ENCODE measurements around the gene SYNPO2.
"Not testable (repeated sequence)": the region's sequence is repeated elsewhere in the genome, so short reads cannot be mapped to it uniquely, and the experiment has no call there.

SYNPO2 gene

DNA sequence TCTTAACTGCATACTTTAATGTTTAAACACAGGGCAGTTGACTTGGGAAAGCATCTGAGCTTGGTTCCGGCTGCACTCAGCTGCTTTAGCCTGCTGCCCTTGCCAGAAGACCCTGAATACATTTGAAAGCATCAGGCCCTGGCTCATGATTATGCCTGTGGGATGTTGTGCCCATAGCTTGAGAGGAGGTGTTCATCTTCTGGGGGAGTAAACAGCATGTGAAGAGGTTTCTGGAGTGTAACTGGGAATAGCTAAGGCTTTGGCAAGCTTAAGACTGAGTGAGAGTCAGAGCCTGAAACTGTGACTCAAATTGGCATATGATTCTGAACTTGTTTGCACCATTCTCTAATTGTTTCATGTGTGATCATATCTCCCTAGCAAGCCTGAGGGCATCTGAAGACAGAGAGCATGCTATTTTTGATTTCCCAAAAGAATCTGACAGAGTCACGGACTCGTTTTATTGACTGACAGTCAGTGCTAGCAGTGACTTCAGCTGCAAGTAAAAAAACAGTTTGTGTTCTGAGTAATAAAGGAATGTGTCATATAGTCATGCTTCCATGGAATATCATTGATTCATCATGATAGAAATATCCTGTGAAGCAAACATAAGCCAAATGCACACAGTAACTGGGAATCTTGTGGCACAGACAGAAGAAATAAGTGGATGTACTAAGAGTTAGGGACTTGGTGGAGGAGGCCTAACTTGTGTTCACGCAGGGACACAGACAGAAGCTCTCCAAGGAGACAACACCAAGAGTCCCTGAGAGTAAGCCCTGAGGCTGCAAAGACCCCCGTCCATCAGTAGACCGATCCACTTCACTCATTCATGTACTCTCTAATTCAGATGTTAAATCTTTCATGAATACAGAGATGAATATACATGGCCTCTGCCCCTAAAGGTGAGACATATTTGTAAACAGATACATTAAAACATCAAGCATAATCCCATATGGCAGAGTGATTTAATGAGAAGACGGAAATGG lies 100.7 kb downstream of the SYNPO2 start:
- DNase-seq (ENCODE audit: low read depth, low spot score): no peak
- no peak overlapping the region for H3K4me3 ChIP-seq (ENCODE audit: low read length)

DNA sequence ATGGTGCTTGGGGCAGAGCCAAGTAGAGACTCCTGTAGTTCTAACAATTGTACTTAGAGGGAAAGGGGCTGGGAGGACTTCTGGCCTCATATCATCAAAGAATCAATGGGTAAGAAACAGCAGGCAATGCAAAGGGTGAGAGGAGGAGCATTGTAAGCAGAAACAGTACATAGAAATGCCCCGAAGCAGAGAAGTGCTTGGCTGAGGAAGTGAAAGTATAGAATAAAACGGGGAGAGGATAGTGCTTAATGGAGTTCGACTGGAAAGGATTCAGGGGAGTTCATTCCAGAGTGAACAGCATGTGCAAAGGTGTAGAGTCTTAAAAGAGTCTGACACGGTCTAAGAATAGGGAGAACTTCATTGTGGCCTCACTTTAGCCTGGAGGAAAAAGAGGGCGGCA lies 103.0 kb downstream of the SYNPO2 start:
- no peak overlapping the region for H3K4me3 ChIP-seq (ENCODE audit: low read length)
- DNase-seq (ENCODE audit: low read depth, low spot score): no peak

DNA sequence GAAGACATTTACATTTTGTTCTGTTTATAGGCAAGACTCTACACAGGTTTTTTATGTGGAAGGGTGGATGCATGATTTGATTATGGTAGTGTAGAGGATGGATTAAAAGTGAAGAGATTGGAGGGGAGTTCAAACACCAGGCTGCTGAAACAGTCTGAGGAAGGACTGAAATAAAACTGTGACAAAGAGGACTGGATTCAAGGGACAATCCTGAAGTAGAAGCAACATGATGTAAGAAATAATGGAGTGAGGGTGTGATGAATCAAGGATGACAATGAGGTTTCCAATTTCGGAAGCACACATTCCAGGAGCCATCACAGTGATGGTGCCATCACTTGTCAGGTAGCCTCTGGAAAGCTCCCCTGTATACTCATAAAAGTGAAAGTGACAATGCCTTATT lies 103.5 kb downstream of the SYNPO2 start:
- DNase-seq (ENCODE audit: low read depth, low spot score): no peak
- no peak overlapping the region for H3K4me3 ChIP-seq (ENCODE audit: low read length)

DNA sequence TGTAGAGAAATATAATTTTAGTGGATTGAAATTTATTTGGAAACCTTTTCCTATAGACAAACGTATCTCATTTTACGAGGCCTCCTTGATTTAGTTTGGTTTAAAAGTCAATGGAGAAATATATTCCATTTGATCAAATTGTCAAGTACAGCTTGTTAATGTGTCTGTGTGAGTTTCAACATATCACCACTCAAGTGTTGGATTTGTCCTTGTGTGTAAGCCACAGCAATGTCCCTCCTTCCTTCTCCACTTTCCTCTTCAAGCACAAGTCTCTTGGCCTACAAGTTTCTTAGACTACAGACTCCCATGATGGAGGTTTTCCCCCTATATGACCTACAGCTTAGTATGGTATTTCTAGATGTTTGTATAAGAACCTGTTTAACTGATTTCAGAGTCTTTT lies 104.7 kb downstream of the SYNPO2 start:
- no peak overlapping the region for H3K4me3 ChIP-seq (ENCODE audit: low read length)
- no peak for DNase-seq (ENCODE audit: low read depth, low spot score)

DNA sequence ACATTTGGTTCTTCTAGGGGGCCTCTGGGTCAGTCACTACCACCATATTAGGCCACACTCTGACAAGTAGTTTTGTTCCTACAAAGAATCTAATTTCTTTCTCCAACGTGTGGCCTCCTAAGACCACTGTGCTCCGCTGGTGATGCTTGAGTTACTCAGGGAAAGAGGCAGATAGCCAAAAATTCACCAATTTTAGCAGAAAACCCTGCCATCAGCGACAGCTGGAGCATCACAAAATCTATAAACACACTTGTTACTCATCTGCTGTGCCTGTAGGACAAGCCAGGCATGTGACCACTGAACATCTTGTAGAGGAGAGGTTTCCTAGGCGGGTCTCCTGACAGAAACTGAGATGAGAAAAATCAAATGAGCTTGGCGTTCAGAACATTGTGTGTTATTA lies 105.4 kb downstream of the SYNPO2 start:
- no peak overlapping the region for H3K4me3 ChIP-seq (ENCODE audit: low read length)
- DNase-seq (ENCODE audit: low read depth, low spot score): no peak

GRCh38 chr4:118995693-118996391 lies 107.2 kb downstream of the SYNPO2 start:
- DNase-seq (ENCODE audit: low read depth, low spot score): no peak
- no peak overlapping the region for H3K4me3 ChIP-seq (ENCODE audit: low read length)

DNA sequence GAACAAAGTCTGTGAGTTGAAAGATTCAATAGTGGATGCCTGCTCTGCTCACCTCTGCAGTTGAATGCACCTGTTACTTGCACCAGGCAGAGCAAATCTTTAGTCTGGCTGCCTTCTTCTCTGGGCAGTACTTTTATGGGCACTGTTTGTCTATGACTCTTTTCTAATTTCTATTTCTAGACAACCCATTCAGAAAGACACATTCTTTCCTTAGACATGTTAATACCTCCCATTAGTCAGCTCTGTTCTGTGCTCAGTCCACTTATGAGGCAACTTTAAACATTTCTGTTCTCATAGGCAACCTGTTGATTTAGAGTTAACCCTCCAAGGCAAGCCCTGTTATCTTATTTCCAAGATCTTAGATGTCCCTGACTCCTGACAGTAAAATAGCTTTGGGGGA lies 108.9 kb downstream of the SYNPO2 start:
- DNase-seq (ENCODE audit: low read depth, low spot score): no peak
- no peak overlapping the region for H3K4me3 ChIP-seq (ENCODE audit: low read length)

- no peak overlapping the region for H3K4me3 ChIP-seq (ENCODE audit: low read length)
- no peak for DNase-seq (ENCODE audit: low read depth, low spot score)
These were observed 111.3 kb downstream of the SYNPO2 start for GRCh38 chr4:118999919-119000318.

DNA sequence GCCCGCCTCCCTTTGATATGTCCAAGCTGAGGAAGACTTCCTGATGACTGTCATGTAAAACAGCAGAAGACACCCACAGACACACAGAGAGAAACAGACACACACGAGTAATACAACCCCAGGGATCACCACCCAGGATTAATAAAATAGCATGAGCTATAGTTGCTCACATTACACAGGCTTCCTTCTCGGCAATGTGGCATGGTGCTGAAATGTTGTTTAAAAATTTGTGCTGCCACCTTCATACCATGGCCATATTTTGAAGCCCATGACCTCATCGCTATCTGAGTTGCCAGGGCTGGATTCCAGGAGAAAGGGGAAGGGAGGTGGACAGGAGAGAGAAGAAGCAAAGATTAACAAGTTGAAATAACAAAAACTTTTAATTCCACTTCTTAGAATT lies 111.7 kb downstream of the SYNPO2 start:
- DNase-seq (ENCODE audit: low read depth, low spot score): no peak
- no peak overlapping the region for H3K4me3 ChIP-seq (ENCODE audit: low read length)

DNA sequence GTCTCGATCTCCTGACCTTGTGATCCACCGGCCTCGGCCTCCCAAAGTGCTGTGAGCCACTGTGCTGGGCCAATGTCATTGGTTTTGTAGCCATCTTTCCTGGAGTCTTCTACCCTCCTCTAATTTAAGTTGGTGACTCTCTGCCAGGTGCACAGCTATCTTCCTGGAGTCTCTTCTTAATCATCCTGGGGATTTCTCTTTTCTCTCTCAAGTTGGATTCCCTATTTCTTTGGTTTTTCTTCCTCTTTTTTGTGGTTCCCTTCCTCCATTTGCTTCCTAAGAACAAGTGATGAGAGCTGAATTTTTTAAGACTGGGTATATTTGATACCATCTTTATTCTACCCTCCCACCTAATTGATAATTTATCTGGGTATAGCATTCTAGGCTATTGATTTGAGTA lies 113.8 kb downstream of the SYNPO2 start:
- no peak for DNase-seq (ENCODE audit: low read depth, low spot score)

DNA sequence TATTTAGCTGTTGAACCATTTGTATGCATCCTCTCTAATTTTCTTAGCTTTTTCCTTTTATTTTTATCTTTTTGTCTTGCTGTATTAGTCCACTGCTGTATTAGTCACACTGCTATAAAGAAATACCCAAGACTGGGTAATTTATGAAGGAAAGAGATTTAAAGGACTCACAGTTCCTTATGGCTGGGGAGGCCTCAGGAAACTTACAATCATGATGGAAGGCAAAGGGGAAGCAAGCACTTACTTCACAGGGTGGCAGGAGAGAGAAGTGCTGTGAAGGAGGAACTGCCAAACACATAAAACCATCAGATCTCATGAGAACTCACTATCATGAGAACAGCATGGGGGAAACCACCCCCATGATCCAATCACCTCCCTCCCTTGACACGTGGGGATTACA lies 114.3 kb downstream of the SYNPO2 start:
- H3K4me3 ChIP-seq (ENCODE audit: low read length); DNase-seq (ENCODE audit: low read depth, low spot score): not testable (repeated sequence)

More for the DNA sequence above, 113.8 kb downstream of the SYNPO2 start:
- no peak overlapping the region for H3K4me3 ChIP-seq (ENCODE audit: low read length)

- H3K4me3 ChIP-seq (ENCODE audit: low read length): no peak overlapping the region
- DNase-seq (ENCODE audit: low read depth, low spot score): no peak
These were observed 117.3 kb downstream of the SYNPO2 start for GRCh38 chr4:119005928-119006460.

- no peak for DNase-seq (ENCODE audit: low read depth, low spot score)
- H3K4me3 ChIP-seq (ENCODE audit: low read length): no peak overlapping the region
These were observed 120.1 kb downstream of the SYNPO2 start for GRCh38 chr4:119008761-119009160.

DNA sequence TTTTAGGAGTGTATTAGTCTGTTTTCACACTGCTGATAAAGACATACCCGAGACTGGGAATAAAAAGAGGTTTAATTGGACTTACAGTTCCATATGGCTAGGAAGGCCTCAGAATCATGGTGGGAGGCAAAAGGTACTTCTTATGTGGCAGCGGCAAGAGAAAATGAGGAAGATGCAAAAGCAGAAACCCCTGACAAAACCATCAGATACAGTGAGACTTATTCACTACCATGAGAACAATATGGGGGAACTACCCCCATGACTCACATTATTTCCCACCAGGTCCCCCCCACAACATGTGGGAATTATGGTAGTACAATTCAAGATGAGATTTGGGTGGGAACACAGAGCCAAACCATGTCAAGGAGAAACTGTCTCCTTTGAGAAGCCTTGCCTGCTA lies 121.6 kb downstream of the SYNPO2 start:
- H3K4me3 ChIP-seq (ENCODE audit: low read length); DNase-seq (ENCODE audit: low read depth, low spot score): not testable (repeated sequence)

DNA sequence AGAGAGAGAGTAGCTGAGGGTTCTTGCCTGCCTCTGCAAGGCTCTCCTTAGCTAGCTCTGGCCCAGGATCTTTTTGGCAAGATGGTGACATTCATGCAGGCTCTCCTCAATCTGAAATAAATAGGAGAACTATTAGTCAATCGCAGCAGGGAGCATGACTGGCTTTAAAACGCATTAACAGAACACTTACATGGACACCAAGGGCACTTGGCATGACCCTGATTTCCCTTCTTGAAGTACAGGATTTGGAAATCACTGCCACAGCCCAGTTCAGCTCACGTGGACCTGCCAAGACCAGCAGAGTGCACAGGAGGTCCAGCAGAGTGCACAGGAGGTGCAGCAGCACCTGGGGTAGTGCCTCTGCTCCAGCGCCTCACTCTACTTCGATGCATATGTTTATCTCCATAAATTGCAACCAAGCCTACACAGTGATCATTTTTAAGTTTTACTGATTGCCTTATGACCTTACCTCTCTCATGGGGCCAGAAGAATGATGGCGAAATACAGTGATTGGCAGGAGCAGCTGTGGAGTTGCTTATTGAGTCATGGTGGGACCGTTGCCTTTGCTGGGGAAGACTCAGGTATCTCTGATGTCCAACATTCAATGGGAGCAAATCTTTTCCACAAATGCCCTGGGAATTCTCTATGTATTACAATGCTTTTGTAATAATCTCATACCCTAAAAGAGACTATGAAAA lies 122.4 kb downstream of the SYNPO2 start:
- no peak for DNase-seq (ENCODE audit: low read depth, low spot score)
- no peak overlapping the region for H3K4me3 ChIP-seq (ENCODE audit: low read length)

DNA sequence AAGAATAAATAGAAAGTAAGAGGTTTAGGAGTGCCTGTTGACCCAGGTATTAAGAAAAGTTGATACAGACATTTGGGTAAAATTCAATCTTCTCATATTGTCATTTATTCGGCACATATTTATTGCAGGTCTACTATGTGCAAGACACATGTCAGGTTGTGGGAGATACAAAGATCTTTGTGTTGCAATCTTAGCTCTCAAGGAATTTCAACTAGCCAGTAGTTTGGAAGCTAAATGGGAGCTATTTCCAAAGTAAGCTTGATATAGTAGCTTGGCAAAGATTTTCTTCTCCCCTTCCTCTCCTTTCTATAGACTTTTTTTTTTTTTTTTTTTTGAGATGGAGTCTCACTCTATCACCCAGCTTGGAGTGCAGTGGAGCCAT lies 122.9 kb downstream of the SYNPO2 start:
- DNase-seq (ENCODE audit: low read depth, low spot score): no peak
- H3K4me3 ChIP-seq (ENCODE audit: low read length): no peak overlapping the region

GRCh38 chr4:119014658-119015057 lies 126.0 kb downstream of the SYNPO2 start:
- no peak overlapping the region for H3K4me3 ChIP-seq (ENCODE audit: low read length)
- no peak for DNase-seq (ENCODE audit: low read depth, low spot score)

DNA sequence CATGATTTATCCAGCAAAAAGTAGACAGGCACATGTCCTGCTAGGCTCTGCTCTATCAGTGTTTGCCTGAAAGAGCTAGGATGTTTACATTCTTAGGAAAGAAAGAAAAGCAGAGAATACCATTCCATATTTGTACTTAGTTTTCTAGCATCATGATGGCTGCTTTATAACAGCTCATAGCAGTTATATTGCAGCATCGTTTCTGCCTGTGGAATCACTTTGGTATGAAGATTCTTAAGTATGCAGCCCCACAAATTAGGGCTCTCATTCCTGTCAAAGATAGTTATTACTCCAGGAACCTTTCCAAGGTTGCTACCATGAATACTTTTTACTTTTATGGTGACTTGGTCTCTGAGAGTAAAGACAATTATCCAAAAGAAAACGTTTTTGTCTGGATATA lies 128.0 kb downstream of the SYNPO2 start:
- no peak for DNase-seq (ENCODE audit: low read depth, low spot score)
- H3K4me3 ChIP-seq (ENCODE audit: low read length): no peak overlapping the region

GRCh38 chr4:119017636-119018035 lies 129.0 kb downstream of the SYNPO2 start:
- no peak for DNase-seq (ENCODE audit: low read depth, low spot score)
- no peak overlapping the region for H3K4me3 ChIP-seq (ENCODE audit: low read length)

GRCh38 chr4:119020158-119020557 lies 131.5 kb downstream of the SYNPO2 start:
- no peak overlapping the region for H3K4me3 ChIP-seq (ENCODE audit: low read length)
- DNase-seq (ENCODE audit: low read depth, low spot score): no peak
